Measurements from ENCODE around the gene TPGS2.

GRCh38 chr18:36813824-36814223, 15.0 kb downstream of the TPGS2 start:
- TF ChIP-seq CTCF (IDR thresholded peaks at IDR 0.05) (no peak), POLR2AphosphoS5 (IDR thresholded peaks at IDR 0.05) (no peak), POLR2A (IDR thresholded peaks at IDR 0.05) (no peak)
